HG02884 (cell line): ENCODE data around the gene APBA2.

ENCODE experiments used
- ATAC-seq: cut with Tn5 transposase; IDR thresholded peaks from one replicate; pipeline ENCODE4 v1.9.1; 2021; ENCODE audit warnings: mild to moderate bottlenecking, moderate library complexity; ENCODE audit not compliant: unreplicated experiment

Gene APBA2

DNA sequence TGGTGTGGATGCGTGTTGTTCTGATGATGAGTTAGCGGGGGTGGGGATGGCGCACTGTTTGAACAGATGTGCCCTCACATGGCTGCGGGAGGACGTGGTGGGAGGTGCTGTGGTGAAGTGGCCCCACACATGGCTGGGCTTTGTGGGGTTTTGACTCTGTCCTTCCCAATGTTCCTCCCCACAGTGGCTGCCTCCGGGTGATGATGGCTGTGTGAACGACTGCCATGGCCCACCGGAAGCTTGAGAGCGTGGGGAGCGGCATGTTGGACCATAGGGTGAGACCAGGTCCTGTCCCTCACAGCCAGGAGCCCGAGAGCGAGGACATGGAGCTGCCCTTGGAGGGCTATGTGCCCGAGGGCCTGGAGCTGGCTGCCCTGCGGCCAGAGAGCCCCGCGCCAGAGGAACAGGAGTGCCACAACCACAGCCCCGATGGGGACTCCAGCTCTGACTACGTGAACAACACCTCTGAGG lies 167.9 kb downstream of the APBA2 start:
- ATAC-seq: no peak

GRCh38 chr15:29054171-29055045 lies 168.6 kb downstream of the APBA2 start:
- ATAC-seq: no peak

DNA sequence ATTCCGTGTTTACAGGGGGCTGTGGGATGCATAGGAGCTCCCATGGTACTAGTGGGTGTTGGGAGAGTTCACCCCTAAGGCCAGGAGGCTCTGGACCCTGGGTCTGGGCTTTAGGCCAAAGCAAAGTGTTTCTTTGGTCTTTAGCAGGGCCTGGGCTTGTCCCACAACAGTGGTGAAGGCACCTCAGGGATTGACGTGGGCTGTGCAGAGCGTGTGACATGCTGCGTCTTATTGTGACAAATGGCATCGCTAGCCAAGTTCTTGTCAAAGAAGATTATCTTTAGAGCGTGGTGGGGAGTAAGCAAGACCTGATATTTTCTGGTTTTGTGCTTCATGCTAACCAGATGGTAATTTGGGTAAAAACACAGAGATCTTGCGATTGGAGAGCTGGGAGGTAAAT lies 170.1 kb downstream of the APBA2 start:
- ATAC-seq: no peak

- ATAC-seq: no peak
Measured at GRCh38 chr15:29056839-29057450, 171.2 kb downstream of the APBA2 start.

DNA sequence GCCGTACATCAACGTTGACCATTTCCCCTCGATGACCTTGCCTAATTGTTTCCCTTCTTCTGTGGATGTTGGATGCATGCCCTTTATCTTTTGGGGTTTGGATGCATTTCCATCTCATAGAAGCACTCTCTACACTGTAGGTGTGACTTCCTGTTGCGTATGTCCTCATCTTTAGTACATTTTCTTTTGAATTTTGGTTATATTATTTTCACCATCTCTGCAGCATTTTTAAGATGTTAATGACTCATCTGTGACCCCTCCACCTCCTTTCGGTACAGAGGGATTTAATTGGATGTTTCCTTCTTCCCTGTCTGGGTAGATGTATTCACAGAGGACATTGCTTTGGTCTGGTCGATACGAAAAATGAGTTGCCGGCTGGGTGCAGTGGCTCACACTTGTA lies 172.1 kb downstream of the APBA2 start:
- no peak for ATAC-seq

- no peak for ATAC-seq
Measured at GRCh38 chr15:29058903-29059539, 173.2 kb downstream of the APBA2 start.

DNA sequence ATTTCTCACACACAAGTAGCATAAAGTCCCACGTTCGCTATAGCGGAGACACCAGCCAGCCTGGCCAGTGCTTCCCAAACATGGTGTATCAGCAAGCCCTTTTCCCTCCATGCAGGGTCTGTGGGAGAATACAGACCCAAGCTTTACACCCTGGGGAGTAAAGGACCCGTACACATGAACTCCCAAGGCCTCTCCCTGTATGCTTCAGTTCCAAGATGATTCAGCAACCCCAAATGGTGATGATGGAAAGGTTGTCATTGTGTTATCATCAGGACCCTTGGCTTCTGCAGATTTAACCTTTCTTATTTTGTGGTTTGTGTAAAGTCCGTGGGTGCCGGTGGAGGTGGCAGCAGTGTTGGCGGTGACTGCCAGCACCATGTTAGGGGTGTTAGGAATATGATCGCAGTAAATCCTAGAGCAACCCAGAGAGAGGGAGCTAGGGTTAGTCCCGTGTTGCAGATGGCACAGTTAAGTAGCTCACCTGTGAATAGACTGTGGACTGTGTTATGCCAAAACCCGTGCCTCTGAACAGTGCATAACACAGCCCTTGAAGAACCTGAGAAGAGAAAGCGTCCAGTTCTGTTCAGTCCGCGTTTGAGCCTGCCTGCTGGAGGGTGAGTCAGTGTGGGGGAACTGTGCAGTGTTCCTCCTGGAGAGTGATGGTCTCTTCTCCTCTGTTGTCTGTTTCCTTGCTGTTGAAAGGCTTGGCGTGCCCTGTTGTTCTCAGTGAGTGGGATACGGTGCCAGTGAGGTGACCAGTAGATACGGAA lies 174.3 kb downstream of the APBA2 start:
- ATAC-seq: no peak

- ATAC-seq: no peak
Measured at GRCh38 chr15:29061746-29062145, 176.0 kb downstream of the APBA2 start.

GRCh38 chr15:29062179-29062591 lies 176.4 kb downstream of the APBA2 start:
- no peak for ATAC-seq

DNA sequence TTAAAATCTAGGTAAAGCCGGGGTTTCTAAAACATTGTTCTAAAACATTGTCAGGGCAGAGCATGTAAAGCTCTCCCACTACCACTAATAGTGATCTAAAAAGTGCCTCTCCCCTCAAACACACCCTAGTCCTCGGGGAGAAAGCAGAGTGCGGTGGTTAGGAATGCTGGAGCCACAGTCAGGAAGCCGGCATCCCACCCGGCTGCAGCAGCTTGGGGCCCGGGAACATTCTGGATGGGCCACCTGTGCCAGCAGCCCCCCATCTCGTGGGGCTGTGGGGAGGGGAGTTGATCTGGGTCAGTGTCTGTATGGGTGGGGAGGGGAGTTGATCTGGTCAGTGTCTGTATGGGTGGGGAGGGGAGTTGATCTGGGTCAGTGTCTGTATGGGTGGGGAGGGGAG lies 176.9 kb downstream of the APBA2 start:
- no peak for ATAC-seq

GRCh38 chr15:29063646-29064045 lies 177.9 kb downstream of the APBA2 start:
- no peak for ATAC-seq

DNA sequence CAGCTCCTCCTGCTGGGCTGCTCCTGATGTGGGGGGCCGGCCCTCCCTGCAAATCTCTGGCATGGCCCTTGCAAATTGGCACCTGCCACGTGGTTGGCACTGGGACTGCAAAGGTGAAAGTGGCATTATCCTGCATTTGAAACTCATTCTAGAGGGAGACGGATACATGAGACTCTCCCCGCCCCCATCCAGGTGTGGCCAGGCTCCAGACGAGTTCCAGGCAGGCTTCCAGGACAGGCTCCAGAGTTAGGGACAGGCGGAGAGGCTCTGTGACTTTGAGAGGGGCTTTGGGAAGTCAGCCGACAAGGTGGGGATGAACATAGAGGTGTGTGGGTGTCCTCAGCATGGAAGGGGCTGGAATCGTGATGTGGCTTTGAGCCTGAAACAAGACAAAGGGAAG lies 178.5 kb downstream of the APBA2 start:
- ATAC-seq: no peak

GRCh38 chr15:29064731-29065130 lies 179.0 kb downstream of the APBA2 start:
- ATAC-seq: no peak

DNA sequence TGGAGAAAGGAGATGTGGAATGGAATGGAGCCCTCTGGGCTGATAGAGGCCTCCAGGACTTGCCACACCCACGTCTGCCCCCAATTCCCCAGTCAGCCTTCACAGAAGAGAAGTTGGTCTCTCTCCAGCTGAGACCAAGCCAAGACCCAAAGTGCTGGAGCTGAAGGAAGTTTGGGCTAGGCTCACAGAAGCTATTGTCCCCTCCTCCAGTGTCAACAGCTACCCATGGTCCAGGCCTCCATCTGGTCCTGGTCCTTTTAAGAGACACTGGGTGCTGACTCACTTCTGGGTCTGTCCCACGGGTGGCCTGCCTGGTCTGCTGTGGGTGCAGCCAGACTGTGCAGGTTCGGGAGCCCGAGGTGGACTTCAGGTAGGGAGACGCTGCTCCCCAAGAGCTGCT lies 179.8 kb downstream of the APBA2 start:
- ATAC-seq: no peak

- no peak for ATAC-seq
Measured at GRCh38 chr15:29066310-29066709, 180.5 kb downstream of the APBA2 start.

GRCh38 chr15:29066838-29067237 lies 181.1 kb downstream of the APBA2 start:
- no peak for ATAC-seq

- no peak for ATAC-seq
Measured at GRCh38 chr15:29067949-29068348, 182.2 kb downstream of the APBA2 start.

DNA sequence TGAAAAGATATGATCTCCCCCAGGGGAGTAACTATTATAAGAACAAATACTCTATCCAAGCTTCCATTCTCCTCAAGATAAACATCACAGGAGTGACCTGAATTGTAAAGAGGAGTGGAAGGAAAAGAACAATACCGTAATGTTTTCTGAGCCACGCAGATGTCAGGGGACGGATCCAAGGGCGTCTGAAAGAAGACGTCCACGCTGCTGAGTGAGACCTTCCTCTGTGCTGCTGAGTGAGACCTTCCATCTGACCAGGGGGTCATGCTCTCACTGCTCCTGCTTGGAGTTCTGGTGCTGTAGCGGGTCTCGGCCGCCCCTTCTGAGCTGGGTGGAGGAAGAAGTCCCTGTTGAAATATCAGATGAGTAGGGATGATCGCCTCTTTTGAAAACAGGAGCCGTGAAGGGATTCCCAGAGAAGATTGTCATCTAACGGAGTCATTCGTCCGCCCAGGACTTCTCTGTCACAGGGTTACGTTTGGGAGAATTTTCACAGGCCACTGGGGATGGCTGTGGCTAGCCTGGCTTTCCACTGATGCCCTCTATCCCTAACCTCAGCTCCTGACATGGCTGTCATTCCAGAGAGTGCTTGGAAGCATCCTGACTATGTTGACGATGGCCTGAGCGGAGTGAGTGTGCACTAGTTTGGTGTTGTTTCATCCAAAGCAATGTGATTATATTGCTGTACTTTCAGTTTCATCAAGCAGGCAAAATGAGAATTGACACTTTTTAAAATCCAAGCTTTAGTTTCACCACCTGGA lies 184.9 kb downstream of the APBA2 start:
- no peak for ATAC-seq

DNA sequence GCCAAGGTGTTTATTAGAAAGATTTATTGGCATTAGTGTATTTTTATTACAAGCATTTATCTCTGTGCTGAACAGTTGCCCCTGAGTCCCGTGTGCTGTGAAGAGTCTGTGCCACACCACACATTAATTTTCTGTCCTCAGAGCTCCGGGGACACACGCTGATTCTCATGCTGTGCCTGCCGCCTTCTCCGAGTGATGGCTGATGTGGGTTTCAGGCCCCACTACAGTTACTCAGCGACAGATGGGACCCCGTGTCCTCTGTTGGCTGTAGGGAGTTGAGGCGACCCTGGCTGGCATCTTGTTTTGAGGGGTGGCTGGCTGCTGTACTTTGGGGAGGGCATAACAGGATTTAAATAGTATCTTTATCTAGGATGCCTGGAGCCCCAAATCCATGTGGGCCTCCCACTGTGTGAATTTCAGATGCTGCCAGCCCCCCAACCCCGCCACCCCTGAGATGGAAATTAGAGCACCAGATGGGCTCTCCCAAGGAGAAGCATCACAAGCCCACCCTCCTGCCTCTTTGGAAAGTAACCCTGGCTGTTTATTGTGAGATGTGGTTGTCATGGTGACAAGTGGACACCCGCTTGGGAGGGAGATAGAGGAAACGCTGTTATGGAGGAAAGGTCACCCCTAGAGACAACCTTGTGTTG lies 185.6 kb downstream of the APBA2 start:
- no peak for ATAC-seq

DNA sequence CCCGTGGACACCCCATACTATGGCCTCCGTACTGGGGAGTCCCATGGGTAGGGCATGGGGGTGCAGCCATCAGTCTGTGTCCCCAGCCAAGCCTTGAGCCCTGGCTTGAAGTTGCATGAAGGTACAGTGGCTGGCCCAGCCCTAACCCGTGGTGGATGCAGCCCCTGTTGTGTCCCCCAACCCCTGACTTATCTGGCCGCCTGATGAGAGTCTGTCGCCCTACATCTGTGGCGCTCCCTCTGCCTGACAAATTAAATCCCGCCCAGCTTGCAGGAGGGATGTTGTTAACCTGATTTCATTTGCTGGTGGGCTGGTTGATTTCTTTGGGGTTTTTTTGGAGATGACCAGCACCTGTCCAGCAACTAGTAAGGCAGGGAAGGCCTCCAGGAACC lies 186.1 kb downstream of the APBA2 start:
- ATAC-seq: no peak
